ENCODE data around the gene PRSS33. TPM values are rescaled to one million over a fixed set of nuclear protein-coding genes. Genes with fewer than 3 reads are reported as not detected.

PRSS33 gene
- total RNA-seq, 1 donor = not detected

- no peak for DNase-seq (ENCODE audit: low read depth)
- H3K4me3 ChIP-seq (ENCODE audit: low read depth, low read length) = no peak overlapping the region
- no peak for TF ChIP-seq CTCF (IDR thresholded peaks at IDR 0.05; ENCODE audit: insufficient read depth, low read depth, low read length)
Measured at GRCh38 chr16:2767891-2768290, 19.5 kb downstream of the PRSS33 start.

- no peak for TF ChIP-seq CTCF (IDR thresholded peaks at IDR 0.05; ENCODE audit: insufficient read depth, low read depth, low read length)
- DNase-seq (ENCODE audit: low read depth) = no peak
Measured at GRCh38 chr16:2767140-2767731, 20.1 kb downstream of the PRSS33 start.

GRCh38 chr16:2766430-2767139, 20.8 kb downstream of the PRSS33 start:
- TF ChIP-seq CTCF (IDR thresholded peaks at IDR 0.05; ENCODE audit: insufficient read depth, low read depth, low read length) = no peak
- no peak for DNase-seq (ENCODE audit: low read depth)
- no peak overlapping the region for H3K4me3 ChIP-seq (ENCODE audit: low read depth, low read length)

More at GRCh38 chr16:2767140-2767731, 20.1 kb downstream of the PRSS33 start:
- no peak overlapping the region for H3K4me3 ChIP-seq (ENCODE audit: low read depth, low read length)

GRCh38 chr16:2765462-2766404, 21.6 kb downstream of the PRSS33 start:
- H3K4me3 ChIP-seq (ENCODE audit: low read depth, low read length) = no peak overlapping the region
- DNase-seq (ENCODE audit: low read depth) = no peak
- TF ChIP-seq CTCF (IDR thresholded peaks at IDR 0.05; ENCODE audit: insufficient read depth, low read depth, low read length) = no peak

GRCh38 chr16:2764718-2765117, 22.6 kb downstream of the PRSS33 start:
- no peak overlapping the region for H3K4me3 ChIP-seq (ENCODE audit: low read depth, low read length)
- DNase-seq (ENCODE audit: low read depth) = no peak
- no peak for TF ChIP-seq CTCF (IDR thresholded peaks at IDR 0.05; ENCODE audit: insufficient read depth, low read depth, low read length)

- no peak for TF ChIP-seq CTCF (IDR thresholded peaks at IDR 0.05; ENCODE audit: insufficient read depth, low read depth, low read length)
- H3K4me3 ChIP-seq (ENCODE audit: low read depth, low read length) = no peak overlapping the region
- DNase-seq (ENCODE audit: low read depth) = no peak
Measured at GRCh38 chr16:2763173-2763572, 24.2 kb downstream of the PRSS33 start.
